ENCODE measurements around the gene AFAP1L1. TPM values are rescaled to one million over a fixed set of nuclear protein-coding genes. Genes with fewer than 3 reads are reported as not detected.

The AFAP1L1 gene
- total and polyA plus RNA-seq, 10 of the 15 experiments (the other 5 are each of a cell fraction or from before 2014, with no cell fraction given): 0.11 TPM; not detected in 9

DNA sequence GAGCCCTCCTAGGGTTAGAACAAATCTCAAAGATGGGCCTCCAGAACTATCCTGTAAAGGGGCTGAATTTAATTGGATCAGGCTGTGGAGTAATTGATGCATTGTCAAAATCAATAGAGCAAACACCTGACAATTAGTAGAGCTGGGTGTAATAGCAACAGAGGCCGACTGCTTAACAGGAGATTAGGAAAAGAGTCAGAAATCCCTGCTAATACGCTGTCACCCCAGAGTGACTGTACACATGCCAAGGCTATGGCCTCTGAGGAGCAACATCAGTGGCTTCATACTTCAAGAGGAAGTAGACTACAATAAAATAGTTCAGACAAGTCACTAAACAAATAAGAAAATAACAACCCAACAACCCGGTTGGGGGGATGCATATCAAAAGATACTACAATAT, 55.0 kb downstream of the AFAP1L1 start (continued):
- TF ChIP-seq, protein P1, sequence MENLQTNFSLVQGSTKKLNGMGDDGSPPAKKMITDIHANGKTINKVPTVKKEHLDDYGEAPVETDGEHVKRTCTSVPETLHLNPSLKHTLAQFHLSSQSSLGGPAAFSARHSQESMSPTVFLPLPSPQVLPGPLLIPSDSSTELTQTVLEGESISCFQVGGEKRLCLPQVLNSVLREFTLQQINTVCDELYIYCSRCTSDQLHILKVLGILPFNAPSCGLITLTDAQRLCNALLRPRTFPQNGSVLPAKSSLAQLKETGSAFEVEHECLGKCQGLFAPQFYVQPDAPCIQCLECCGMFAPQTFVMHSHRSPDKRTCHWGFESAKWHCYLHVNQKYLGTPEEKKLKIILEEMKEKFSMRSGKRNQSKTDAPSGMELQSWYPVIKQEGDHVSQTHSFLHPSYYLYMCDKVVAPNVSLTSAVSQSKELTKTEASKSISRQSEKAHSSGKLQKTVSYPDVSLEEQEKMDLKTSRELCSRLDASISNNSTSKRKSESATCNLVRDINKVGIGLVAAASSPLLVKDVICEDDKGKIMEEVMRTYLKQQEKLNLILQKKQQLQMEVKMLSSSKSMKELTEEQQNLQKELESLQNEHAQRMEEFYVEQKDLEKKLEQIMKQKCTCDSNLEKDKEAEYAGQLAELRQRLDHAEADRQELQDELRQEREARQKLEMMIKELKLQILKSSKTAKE (IDR thresholded peaks at IDR 0.05; ENCODE audit: low read depth, poor library complexity, severe bottlenecking): no peak
- TF ChIP-seq ZNF622 (IDR thresholded peaks at IDR 0.05) (no peak), MYB (IDR thresholded peaks at IDR 0.05; ENCODE audit: borderline replicate concordance, low read depth, low read length) (no peak), PAX8 (IDR thresholded peaks at IDR 0.05) (no peak), HDAC6 (IDR thresholded peaks at IDR 0.05; ENCODE audit: unreplicated experiment) (no peak), DPF2 (IDR thresholded peaks at IDR 0.05) (no peak), NFYB (IDR thresholded peaks at IDR 0.05; ENCODE audit: insufficient read depth, low read depth, low read length) (no peak), SPI1 (IDR thresholded peaks at IDR 0.05; ENCODE audit: borderline replicate concordance, insufficient read depth, low read depth, low read length) (no peak), ZNF384 (IDR thresholded peaks at IDR 0.05; ENCODE audit: borderline replicate concordance, low read depth, low read length) (no peak), ZSCAN29 (IDR thresholded peaks at IDR 0.05) (no peak)
- TF ChIP-seq, protein P2, sequence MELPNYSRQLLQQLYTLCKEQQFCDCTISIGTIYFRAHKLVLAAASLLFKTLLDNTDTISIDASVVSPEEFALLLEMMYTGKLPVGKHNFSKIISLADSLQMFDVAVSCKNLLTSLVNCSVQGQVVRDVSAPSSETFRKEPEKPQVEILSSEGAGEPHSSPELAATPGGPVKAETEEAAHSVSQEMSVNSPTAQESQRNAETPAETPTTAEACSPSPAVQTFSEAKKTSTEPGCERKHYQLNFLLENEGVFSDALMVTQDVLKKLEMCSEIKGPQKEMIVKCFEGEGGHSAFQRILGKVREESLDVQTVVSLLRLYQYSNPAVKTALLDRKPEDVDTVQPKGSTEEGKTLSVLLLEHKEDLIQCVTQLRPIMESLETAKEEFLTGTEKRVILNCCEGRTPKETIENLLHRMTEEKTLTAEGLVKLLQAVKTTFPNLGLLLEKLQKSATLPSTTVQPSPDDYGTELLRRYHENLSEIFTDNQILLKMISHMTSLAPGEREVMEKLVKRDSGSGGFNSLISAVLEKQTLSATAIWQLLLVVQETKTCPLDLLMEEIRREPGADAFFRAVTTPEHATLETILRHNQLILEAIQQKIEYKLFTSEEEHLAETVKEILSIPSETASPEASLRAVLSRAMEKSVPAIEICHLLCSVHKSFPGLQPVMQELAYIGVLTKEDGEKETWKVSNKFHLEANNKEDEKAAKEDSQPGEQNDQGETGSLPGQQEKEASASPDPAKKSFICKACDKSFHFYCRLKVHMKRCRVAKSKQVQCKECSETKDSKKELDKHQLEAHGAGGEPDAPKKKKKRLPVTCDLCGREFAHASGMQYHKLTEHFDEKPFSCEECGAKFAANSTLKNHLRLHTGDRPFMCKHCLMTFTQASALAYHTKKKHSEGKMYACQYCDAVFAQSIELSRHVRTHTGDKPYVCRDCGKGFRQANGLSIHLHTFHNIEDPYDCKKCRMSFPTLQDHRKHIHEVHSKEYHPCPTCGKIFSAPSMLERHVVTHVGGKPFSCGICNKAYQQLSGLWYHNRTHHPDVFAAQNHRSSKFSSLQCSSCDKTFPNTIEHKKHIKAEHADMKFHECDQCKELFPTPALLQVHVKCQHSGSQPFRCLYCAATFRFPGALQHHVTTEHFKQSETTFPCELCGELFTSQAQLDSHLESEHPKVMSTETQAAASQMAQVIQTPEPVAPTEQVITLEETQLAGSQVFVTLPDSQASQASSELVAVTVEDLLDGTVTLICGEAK (IDR thresholded peaks at IDR 0.05; ENCODE audit: borderline replicate concordance): no peak
- TF ChIP-seq, protein P3, sequence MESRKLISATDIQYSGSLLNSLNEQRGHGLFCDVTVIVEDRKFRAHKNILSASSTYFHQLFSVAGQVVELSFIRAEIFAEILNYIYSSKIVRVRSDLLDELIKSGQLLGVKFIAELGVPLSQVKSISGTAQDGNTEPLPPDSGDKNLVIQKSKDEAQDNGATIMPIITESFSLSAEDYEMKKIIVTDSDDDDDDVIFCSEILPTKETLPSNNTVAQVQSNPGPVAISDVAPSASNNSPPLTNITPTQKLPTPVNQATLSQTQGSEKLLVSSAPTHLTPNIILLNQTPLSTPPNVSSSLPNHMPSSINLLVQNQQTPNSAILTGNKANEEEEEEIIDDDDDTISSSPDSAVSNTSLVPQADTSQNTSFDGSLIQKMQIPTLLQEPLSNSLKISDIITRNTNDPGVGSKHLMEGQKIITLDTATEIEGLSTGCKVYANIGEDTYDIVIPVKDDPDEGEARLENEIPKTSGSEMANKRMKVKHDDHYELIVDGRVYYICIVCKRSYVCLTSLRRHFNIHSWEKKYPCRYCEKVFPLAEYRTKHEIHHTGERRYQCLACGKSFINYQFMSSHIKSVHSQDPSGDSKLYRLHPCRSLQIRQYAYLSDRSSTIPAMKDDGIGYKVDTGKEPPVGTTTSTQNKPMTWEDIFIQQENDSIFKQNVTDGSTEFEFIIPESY (IDR thresholded peaks at IDR 0.05): no peak
- TF ChIP-seq, protein P4, sequence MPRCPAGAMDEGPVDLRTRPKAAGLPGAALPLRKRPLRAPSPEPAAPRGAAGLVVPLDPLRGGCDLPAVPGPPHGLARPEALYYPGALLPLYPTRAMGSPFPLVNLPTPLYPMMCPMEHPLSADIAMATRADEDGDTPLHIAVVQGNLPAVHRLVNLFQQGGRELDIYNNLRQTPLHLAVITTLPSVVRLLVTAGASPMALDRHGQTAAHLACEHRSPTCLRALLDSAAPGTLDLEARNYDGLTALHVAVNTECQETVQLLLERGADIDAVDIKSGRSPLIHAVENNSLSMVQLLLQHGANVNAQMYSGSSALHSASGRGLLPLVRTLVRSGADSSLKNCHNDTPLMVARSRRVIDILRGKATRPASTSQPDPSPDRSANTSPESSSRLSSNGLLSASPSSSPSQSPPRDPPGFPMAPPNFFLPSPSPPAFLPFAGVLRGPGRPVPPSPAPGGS (IDR thresholded peaks at IDR 0.05; ENCODE audit: borderline replicate concordance, insufficient read depth, low read depth, low read length, poor library complexity, severe bottlenecking): no peak
- TF ChIP-seq, protein P5, sequence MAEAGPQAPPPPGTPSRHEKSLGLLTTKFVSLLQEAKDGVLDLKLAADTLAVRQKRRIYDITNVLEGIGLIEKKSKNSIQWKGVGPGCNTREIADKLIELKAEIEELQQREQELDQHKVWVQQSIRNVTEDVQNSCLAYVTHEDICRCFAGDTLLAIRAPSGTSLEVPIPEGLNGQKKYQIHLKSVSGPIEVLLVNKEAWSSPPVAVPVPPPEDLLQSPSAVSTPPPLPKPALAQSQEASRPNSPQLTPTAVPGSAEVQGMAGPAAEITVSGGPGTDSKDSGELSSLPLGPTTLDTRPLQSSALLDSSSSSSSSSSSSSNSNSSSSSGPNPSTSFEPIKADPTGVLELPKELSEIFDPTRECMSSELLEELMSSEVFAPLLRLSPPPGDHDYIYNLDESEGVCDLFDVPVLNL (IDR thresholded peaks at IDR 0.05; ENCODE audit: low read depth, low read length): no peak

Data from GM12878 (cell line).